GM23248 (cell line): ENCODE measurements around the gene SHCBP1. TPM values are rescaled to one million over a fixed set of nuclear protein-coding genes. Genes with fewer than 3 reads are reported as not detected.
"Not testable (repeated sequence)": the region's sequence is repeated elsewhere in the genome, so short reads cannot be mapped to it uniquely, and the experiment has no call there.

ENCODE experiments used
- DNase-seq: peaks from one replicate; pipeline ENCODE4 v3.0.0-alpha.2; 2015
- H2AFZ ChIP-seq: fragments of 200-600 bp; sonication (generic); 2 replicates; pipeline ENCODE4 v1.6.1; 2016; ENCODE audit warnings: antibody characterized with exemption
- H3F3A ChIP-seq: fragments of 200-600 bp; sonication (generic); 2 replicates; pipeline ENCODE4 v1.6.1; 2016; ENCODE audit warnings: mild to moderate bottlenecking, antibody characterized with exemption, mixed run types; ENCODE audit not compliant: insufficient read depth
- H3K27ac ChIP-seq: fragments of 200-600 bp; sonication (generic); 2 replicates; pipeline ENCODE4 v1.5.1; 2016; ENCODE audit warnings: mild to moderate bottlenecking
- H3K27me3 ChIP-seq: fragments of 200-600 bp; sonication (generic); replicated peaks from 2 replicates; pipeline ENCODE4 v1.6.1; 2016; ENCODE audit warnings: mild to moderate bottlenecking; ENCODE audit not compliant: insufficient read depth
- H3K36me3 ChIP-seq: fragments of 200-600 bp; sonication (generic); 2 replicates; pipeline ENCODE4 v1.6.1; 2016; ENCODE audit warnings: low read depth, mild to moderate bottlenecking
- H3K4me1 ChIP-seq: fragments of 200-600 bp; sonication (generic); 2 replicates; pipeline ENCODE4 v1.6.1; 2016; ENCODE audit warnings: mild to moderate bottlenecking; ENCODE audit not compliant: insufficient read depth
- H3K4me2 ChIP-seq: fragments of 200-600 bp; sonication (generic); one replicate; pipeline ENCODE4 v1.6.1; 2016; ENCODE audit warnings: mild to moderate bottlenecking; ENCODE audit not compliant: unreplicated experiment
- H3K4me3 ChIP-seq: fragments of 200-600 bp; sonication (generic); 2 replicates; pipeline ENCODE4 v1.5.1; 2016; ENCODE audit warnings: mild to moderate bottlenecking
- H3K79me2 ChIP-seq: fragments of 200-600 bp; sonication (generic); 2 replicates; pipeline ENCODE4 v1.6.1; 2016; ENCODE audit warnings: mild to moderate bottlenecking; ENCODE audit not compliant: insufficient read depth
- H3K9ac ChIP-seq: fragments of 200-600 bp; sonication (generic); 2 replicates; pipeline ENCODE4 v1.6.1; 2016; ENCODE audit warnings: mild to moderate bottlenecking
- H3K9me2 ChIP-seq: fragments of 200-600 bp; sonication (generic); 2 replicates; pipeline ENCODE4 v1.6.1; 2016; ENCODE audit warnings: mixed run types, mild to moderate bottlenecking, moderate library complexity; ENCODE audit not compliant: insufficient read depth
- H3K9me3 ChIP-seq: fragments of 200-600 bp; sonication (generic); one replicate; pipeline ENCODE4 v1.6.1; 2017; ENCODE audit warnings: low read depth
- H4K20me1 ChIP-seq: fragments of 200-600 bp; sonication (generic); 2 replicates; pipeline ENCODE4 v1.6.0; 2016; ENCODE audit not compliant: insufficient read depth
- EZH2 ChIP-seq: fragments of 200-600 bp; sonication (generic); IDR thresholded peaks from 2 replicates; pipeline ENCODE4 v1.6.1; 2018; ENCODE audit warnings: antibody characterized with exemption, mild to moderate bottlenecking; ENCODE audit not compliant: insufficient read depth, poor library complexity, severe bottlenecking
- EZH2phosphoT487 ChIP-seq: fragments of 200-600 bp; sonication (generic); IDR thresholded peaks from 2 replicates; pipeline ENCODE4 v1.6.1; 2018; ENCODE audit warnings: antibody characterized with exemption, moderate library complexity, mild to moderate bottlenecking, low read depth; ENCODE audit not compliant: insufficient read depth
- WGBS, 2 experiments: methylation state at CpG; one replicate each; pipeline ENCODE4 v1.1.6; 2015 to 2017; ENCODE audit warnings: low lambda C conversion rate in 2 of 2, low coverage in 1 of 2; ENCODE audit errors: missing lambda C conversion rate in 2 of 2; 5-methylcytosine and 5-hydroxymethylcytosine counted together
- in situ Hi-C: fragments of 300-500 bp; cut with MboI; formaldehyde crosslinking; loops from 2 replicates; pipeline ENCODE4 v1.15.0; 2020
- polyA plus RNA-seq: library from polyadenylated mRNA; unstranded; fragments of >200 nt; fragmentation: Nextera tagmentation; extraction: Ambion mirVana; gene quantifications from 2 replicates; pipeline ENCODE4 v1.2.1, GENCODE V29; 2016
- total RNA-seq: library from RNA; depleted of rRNA; stranded (reverse); fragments of >200 nt; shearing (Covaris generic); gene quantifications from 2 replicates; pipeline ENCODE4 v1.2.3, GENCODE V29; 2014

The SHCBP1 gene
- total and polyA plus RNA-seq, 2 experiments from 2014 or later = 17.1 to 19.1 TPM

- no peaks in the 10 kb centered on the region for H3K9me3 ChIP-seq
- no peaks in the 10 kb centered on the region for H4K20me1 ChIP-seq
- H2AFZ ChIP-seq = no peak overlapping the region
- H3K27ac ChIP-seq = no peak overlapping the region
- no peaks in the 10 kb centered on the region for H3F3A ChIP-seq
- H3K36me3 ChIP-seq = no peaks in the 10 kb centered on the region
- no peak overlapping the region for H3K4me2 ChIP-seq
- H3K27me3 ChIP-seq = no peaks in the 10 kb centered on the region
- no peak overlapping the region for H3K4me3 ChIP-seq
- TF ChIP-seq EZH2 (no peak), EZH2phosphoT487 (no peak)
- 75 to 78% methylated on average over 29 to 32 of the region's 32 CpGs for WGBS, 2 experiments
- peaks cover 8% of the 10 kb centered on the region for H3K4me1 ChIP-seq
- H3K9me2 ChIP-seq = no peaks in the 10 kb centered on the region
- in situ Hi-C loops = no loop called here
- no peaks in the 10 kb centered on the region for H3K79me2 ChIP-seq
- DNase-seq = no peak
- no peak overlapping the region for H3K9ac ChIP-seq
Observed at GRCh38 chr16:46632778-46633733, 11.9 kb upstream of the SHCBP1 start.

DNA sequence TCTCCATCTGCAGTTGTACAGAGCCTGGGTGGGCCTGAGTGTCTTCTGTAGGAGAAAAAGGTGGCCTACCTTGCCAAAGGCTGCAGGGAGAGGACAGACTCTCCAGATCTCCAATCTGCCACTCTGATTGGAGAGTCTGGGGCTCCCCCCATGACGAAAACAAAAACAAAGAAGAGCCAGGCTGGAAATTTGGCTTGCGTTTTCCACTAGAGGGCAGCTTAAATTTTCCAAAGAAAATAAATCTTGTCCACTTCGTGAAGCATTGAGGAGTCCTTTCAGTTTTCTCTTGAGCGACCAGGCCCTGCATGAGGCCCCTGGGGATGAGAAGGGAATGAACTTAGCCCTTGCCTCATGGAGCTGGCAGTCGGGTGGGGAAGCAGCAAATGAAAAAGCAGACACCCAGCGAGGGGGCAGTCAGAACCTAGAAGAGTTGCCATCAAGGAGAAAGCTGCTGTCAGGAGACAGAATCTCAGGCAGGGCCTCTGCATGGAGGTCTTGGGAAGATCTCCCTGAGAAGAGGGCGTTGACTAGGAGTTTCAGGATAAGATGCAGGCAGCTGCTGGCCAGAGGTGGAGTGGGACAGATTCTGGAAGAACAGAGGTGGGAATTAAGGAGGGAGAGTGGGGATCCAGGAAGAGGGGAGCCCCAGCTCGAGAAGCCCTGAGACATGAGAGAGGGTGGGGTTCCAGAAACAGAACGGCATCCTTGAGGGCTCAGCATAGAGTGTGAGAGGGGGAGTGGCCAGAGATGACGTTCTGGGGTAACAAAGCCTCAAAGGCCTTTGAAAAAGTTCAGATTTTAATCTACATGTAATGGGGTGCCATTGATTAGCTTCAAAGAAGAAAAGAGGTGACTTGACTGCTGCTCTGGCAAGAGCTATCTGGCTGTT, 8.4 kb upstream of the SHCBP1 start:
- no peaks in the 10 kb centered on the region for H3K27me3 ChIP-seq
- H3K9ac ChIP-seq = peak overlapping the region; percentile 77
- H3K9me3 ChIP-seq = no peaks in the 10 kb centered on the region
- H3F3A ChIP-seq = no peaks in the 10 kb centered on the region
- H4K20me1 ChIP-seq = no peaks in the 10 kb centered on the region
- H3K9me2 ChIP-seq = no peaks in the 10 kb centered on the region
- peak; percentile 82 for DNase-seq
- peaks cover 8% of the 10 kb centered on the region for H3K4me1 ChIP-seq
- 7 to 10% methylated on average over 10 of the region's 10 CpGs for WGBS, 2 experiments
- in situ Hi-C loops = no loop called here
- TF ChIP-seq EZH2 (no peak), EZH2phosphoT487 (no peak)
- peak overlapping the region; percentile 63 for H3K27ac ChIP-seq
- peak overlapping the region; percentile 85 for H3K4me2 ChIP-seq
- no peaks in the 10 kb centered on the region for H3K36me3 ChIP-seq
- H3K79me2 ChIP-seq = no peaks in the 10 kb centered on the region
- peak overlapping the region; percentile 58 for H3K4me3 ChIP-seq
- peak overlapping the region; percentile 98 for H2AFZ ChIP-seq

GRCh38 chr16:46627746-46628145, 6.6 kb upstream of the SHCBP1 start:
- no peak for DNase-seq
- TF ChIP-seq EZH2 (no peak), EZH2phosphoT487 (no peak)

GRCh38 chr16:46626681-46627080, 5.5 kb upstream of the SHCBP1 start:
- H3K27me3 ChIP-seq, H3K79me2 ChIP-seq, H3K4me3 ChIP-seq, H2AFZ ChIP-seq, H4K20me1 ChIP-seq, H3K27ac ChIP-seq, H3K4me1 ChIP-seq, H3K4me2 ChIP-seq, H3K9me2 ChIP-seq, H3K9ac ChIP-seq, H3K9me3 ChIP-seq, DNase-seq, in situ Hi-C loops, H3F3A ChIP-seq, H3K36me3 ChIP-seq: not testable (repeated sequence)
- 92 to 93% methylated on average over 22 of the region's 22 CpGs for WGBS, 2 experiments

More at GRCh38 chr16:46627746-46628145, 6.6 kb upstream of the SHCBP1 start:
- no peaks in the 10 kb centered on the region for H4K20me1 ChIP-seq
- H3K27ac ChIP-seq = no peak overlapping the region
- 92 to 93% methylated on average over 5 of the region's 5 CpGs for WGBS, 2 experiments
- no peaks in the 10 kb centered on the region for H3K36me3 ChIP-seq
- in situ Hi-C loops = no loop called here
- no peaks in the 10 kb centered on the region for H3K9me3 ChIP-seq
- no peaks in the 10 kb centered on the region for H3K79me2 ChIP-seq
- no peaks in the 10 kb centered on the region for H3K27me3 ChIP-seq
- H2AFZ ChIP-seq = no peak overlapping the region
- H3F3A ChIP-seq = no peaks in the 10 kb centered on the region
- no peak overlapping the region for H3K4me2 ChIP-seq
- H3K4me1 ChIP-seq = peaks cover 8% of the 10 kb centered on the region
- no peak overlapping the region for H3K9ac ChIP-seq
- H3K4me3 ChIP-seq = no peak overlapping the region
- H3K9me2 ChIP-seq = no peaks in the 10 kb centered on the region

- H3K9me3 ChIP-seq, H3K27ac ChIP-seq, H3K36me3 ChIP-seq, H3K27me3 ChIP-seq, H4K20me1 ChIP-seq, in situ Hi-C loops, H2AFZ ChIP-seq, H3K9me2 ChIP-seq, H3F3A ChIP-seq, H3K4me3 ChIP-seq, H3K4me1 ChIP-seq, DNase-seq, H3K4me2 ChIP-seq, H3K9ac ChIP-seq: not testable (repeated sequence)
- 76 to 89% methylated on average over 5 to 6 of the region's 6 CpGs for WGBS, 2 experiments
- peaks cover 13% of the 10 kb centered on the region for H3K79me2 ChIP-seq
Observed at GRCh38 chr16:46624862-46625261, 3.7 kb upstream of the SHCBP1 start.

- in situ Hi-C loops, H3K9me3 ChIP-seq, H3K4me2 ChIP-seq, H3F3A ChIP-seq, H3K27ac ChIP-seq, DNase-seq, H3K4me3 ChIP-seq, H4K20me1 ChIP-seq, H3K9me2 ChIP-seq, H3K4me1 ChIP-seq, H3K36me3 ChIP-seq, H3K27me3 ChIP-seq, H3K9ac ChIP-seq, H2AFZ ChIP-seq: not testable (repeated sequence)
- peaks cover 24% of the 10 kb centered on the region for H3K79me2 ChIP-seq
- 80% methylated on average over 5 of the region's 6 CpGs; no CpG with 5 or more reads in 1 of the 2 experiments for WGBS, 2 experiments
Observed at GRCh38 chr16:46623707-46624106, 2.5 kb upstream of the SHCBP1 start.
